ENCODE measurements around the gene SLX9. TPM values are rescaled to one million over a fixed set of nuclear protein-coding genes. Genes with fewer than 3 reads are reported as not detected.

The SLX9 gene
- total and polyA plus RNA-seq, 2 donors (not counting 3 experiments of a cell fraction or from before 2014, with no cell fraction given) = 27.0 to 50.6 TPM

DNA sequence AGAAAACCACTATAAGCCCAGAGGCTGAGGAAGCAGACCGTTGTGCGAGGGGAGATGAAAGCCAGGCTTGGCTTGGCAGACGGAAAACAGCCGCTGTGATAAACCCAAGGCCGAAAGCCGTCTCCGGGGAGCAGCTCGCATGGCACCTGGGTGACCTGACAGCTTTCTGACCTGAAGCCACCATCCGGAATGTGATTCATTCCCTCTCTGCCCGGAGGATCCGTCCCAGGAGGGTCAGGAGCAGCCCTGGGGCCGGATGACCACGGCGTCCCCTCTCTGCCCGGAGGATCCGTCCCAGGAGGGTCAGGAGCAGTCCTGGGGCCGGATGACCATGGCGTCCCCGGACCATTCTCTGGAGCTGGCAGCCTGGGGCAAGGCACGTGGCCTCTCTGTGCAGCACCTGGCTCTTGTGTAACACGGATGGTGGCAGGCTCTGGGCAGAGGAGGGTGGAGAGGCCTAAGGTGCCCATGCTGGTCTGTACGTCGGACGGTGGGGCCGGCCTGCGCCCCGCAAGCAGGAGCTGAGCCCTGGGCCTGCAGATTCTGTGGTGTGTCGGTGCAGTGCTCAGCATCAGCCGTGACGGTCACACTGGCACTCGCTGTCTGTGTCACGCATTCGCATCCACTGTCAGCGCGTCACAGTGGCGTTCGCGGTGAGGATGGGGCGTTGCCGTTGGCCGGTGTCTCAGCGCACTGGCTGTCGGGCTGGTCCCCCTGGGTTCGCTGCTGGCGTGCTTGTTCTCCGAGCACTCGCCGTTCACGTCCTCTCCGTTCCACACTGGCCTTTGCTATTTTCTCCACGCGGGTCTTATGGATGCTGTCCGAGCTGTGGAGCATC lies 50.3 kb downstream of the SLX9 start:
- H3K9me1 ChIP-seq (replicated peaks; ENCODE audit: control insufficient read depth, extremely low read depth, insufficient read depth, low read length) = no peaks in the 10 kb centered on the region
- dilution Hi-C loops (cut with MboI; ENCODE audit: extremely low pct_ligation_motif_present, low sequenced_read_pairs) = no loop called here
- no peaks in the 10 kb centered on the region for H4K20me1 ChIP-seq (replicated peaks; ENCODE audit: control insufficient read depth, extremely low read depth, insufficient read depth, low read length)
- no peak overlapping the region for H3K9ac ChIP-seq (replicated peaks; ENCODE audit: extremely low read depth, insufficient read depth, low read length)
- H2AFZ ChIP-seq (ENCODE audit: low read depth, low read length) = no peak overlapping the region
- DNase-seq (ENCODE audit: low read depth, low spot score) = no peak
- BruUV-seq (replicated peaks) = no TSS peak
- H3K79me2 ChIP-seq (ENCODE audit: control insufficient read depth, insufficient read depth, low read length) = no peaks in the 10 kb centered on the region
- no peak for FAIRE-seq
- no peaks in the 10 kb centered on the region for H3K9me3 ChIP-seq (replicated peaks; ENCODE audit: control insufficient read depth, insufficient read depth, low read length)
- no peak for TF ChIP-seq POLR2AphosphoS5 (IDR thresholded peaks at IDR 0.05; ENCODE audit: insufficient read depth, low read depth, low read length)
- TF ChIP-seq MAX (IDR thresholded peaks at IDR 0.05; ENCODE audit: insufficient read depth, insufficient read length) = no peak
- TF ChIP-seq MYC (IDR thresholded peaks at IDR 0.05; ENCODE audit: low read depth, low read length) = no peak
- no peak for TF ChIP-seq JUN (IDR thresholded peaks at IDR 0.05; ENCODE audit: borderline replicate concordance, insufficient read depth, insufficient read length, low read depth)
- no peak for TF ChIP-seq CTCF (IDR thresholded peaks at IDR 0.05; ENCODE audit: extremely low read depth in 1 of 2, insufficient read depth in 1 of 2, low read depth in 1 of 2, low read length in 2 of 2)
- TF ChIP-seq GATA2 (IDR thresholded peaks at IDR 0.05; ENCODE audit: insufficient read depth, insufficient read length, low read depth, low read length) = no peak
- TF ChIP-seq EZH2 (IDR thresholded peaks at IDR 0.05; ENCODE audit: borderline replicate concordance, low read depth, low read length, severe bottlenecking) = no peak
- no peak for TF ChIP-seq POLR2A (IDR thresholded peaks at IDR 0.05; ENCODE audit: low read depth, low read length)
- TF ChIP-seq FOS (IDR thresholded peaks at IDR 0.05; ENCODE audit: borderline replicate concordance, insufficient read depth, low read length) = no peak
- H3K27me3 ChIP-seq (ENCODE audit: control insufficient read depth in 2 of 2, insufficient read depth in 2 of 2, low read length in 2 of 2) = no peaks in the 10 kb centered on the region
- no peak overlapping the region for H3K27ac ChIP-seq (ENCODE audit: insufficient read depth, low read depth, low read length)
- CTCF ChIA-PET = no interaction called here
- POLR2A ChIA-PET = no interaction called here
- no peak overlapping the region for H3K4me3 ChIP-seq (replicated peaks in 1 of 3; ENCODE audit: insufficient read depth in 1 of 3, low read depth in 1 of 3, low read length in 3 of 3)
- intact Hi-C loops (cut with micrococcal nuclease) = no loop called here
- H3K4me1 ChIP-seq (ENCODE audit: control insufficient read depth, extremely low read depth, insufficient read depth, low read length) = no peaks in the 10 kb centered on the region
- no peak overlapping the region for H3K4me2 ChIP-seq (ENCODE audit: insufficient read depth, low read length)
- no peaks in the 10 kb centered on the region for H3K36me3 ChIP-seq (ENCODE audit: control insufficient read depth in 2 of 2, extremely low read depth in 1 of 2, insufficient read depth in 2 of 2, low read length in 2 of 2)

Data from endothelial cell of umbilical vein (primary cell).